GM23338 (cell line): ENCODE measurements around the gene KLKB1. TPM values are rescaled to one million over a fixed set of nuclear protein-coding genes. Genes with fewer than 3 reads are reported as not detected.

Experiments used
- ATAC-seq: fragments of 200-7000 bp; cut with Tn5 transposase; 3 replicates; pipeline ENCODE4 v1.9.1; 2020
- DNase-seq: peaks from one replicate; pipeline ENCODE4 v3.0.0-alpha.2; 2015; ENCODE audit warnings: low spot score
- H2AFZ ChIP-seq: fragments of 200-600 bp; sonication (generic); 2 replicates; pipeline ENCODE4 v1.8.0; 2016; ENCODE audit warnings: antibody characterized with exemption, mild to moderate bottlenecking, moderate library complexity
- H3F3A ChIP-seq: fragments of 200-600 bp; sonication (generic); replicated peaks from 2 replicates; pipeline ENCODE4 v1.8.0; 2017; ENCODE audit warnings: antibody characterized with exemption, mixed run types, low read depth
- H3K27ac ChIP-seq: fragments of 200-600 bp; sonication (generic); 2 replicates; pipeline ENCODE4 v1.6.1; 2016; ENCODE audit warnings: low read depth
- H3K27me3 ChIP-seq: fragments of 200-600 bp; sonication (generic); 2 replicates; pipeline ENCODE4 v1.8.0; 2016; ENCODE audit warnings: mild to moderate bottlenecking, mixed run types, moderate library complexity; ENCODE audit not compliant: insufficient read depth
- H3K36me3 ChIP-seq: fragments of 200-600 bp; sonication (generic); 2 replicates; pipeline ENCODE4 v1.8.0; 2016; ENCODE audit warnings: mild to moderate bottlenecking; ENCODE audit not compliant: insufficient read depth
- H3K4me1 ChIP-seq: fragments of 200-600 bp; sonication (generic); 2 replicates; pipeline ENCODE4 v1.8.0; 2016; ENCODE audit warnings: mild to moderate bottlenecking, moderate library complexity; ENCODE audit not compliant: insufficient read depth
- H3K4me2 ChIP-seq: fragments of 200-600 bp; sonication (generic); 2 replicates; pipeline ENCODE4 v1.7.1; 2017; ENCODE audit warnings: mixed run types
- H3K4me3 ChIP-seq: fragments of 200-600 bp; sonication (generic); 2 replicates; pipeline ENCODE4 v1.6.1; 2016; ENCODE audit warnings: mixed run types
- H3K79me2 ChIP-seq: fragments of 200-600 bp; sonication (generic); replicated peaks from 2 replicates; pipeline ENCODE4 v1.8.0; 2017; ENCODE audit warnings: mild to moderate bottlenecking; ENCODE audit not compliant: insufficient read depth
- H3K9me2 ChIP-seq: fragments of 200-600 bp; sonication (generic); 2 replicates; pipeline ENCODE4 v1.8.0; 2017; ENCODE audit not compliant: insufficient read depth
- H4K20me1 ChIP-seq: fragments of 200-600 bp; sonication (generic); replicated peaks from 2 replicates; pipeline ENCODE4 v1.8.0; 2017; ENCODE audit warnings: mild to moderate bottlenecking; ENCODE audit not compliant: insufficient read depth
- H3K27ac Mint-ChIP-seq: 2 replicates; pipeline ENCODE4 v1.8.0; 2020; ENCODE audit warnings: inconsistent platforms, mild to moderate bottlenecking, moderate library complexity, mixed read lengths
- H3K27me3 Mint-ChIP-seq: 3 replicates; pipeline ENCODE4 v1.8.0; 2022; ENCODE audit warnings: low read depth, mild to moderate bottlenecking, moderate library complexity, mixed read lengths, inconsistent platforms; ENCODE audit not compliant: insufficient read depth, poor library complexity
- H3K36me3 Mint-ChIP-seq: 3 replicates; pipeline ENCODE4 v1.8.0; 2021; ENCODE audit warnings: low read depth, mild to moderate bottlenecking, inconsistent platforms, moderate library complexity, mixed read lengths
- H3K4me1 Mint-ChIP-seq: 3 replicates; pipeline ENCODE4 v1.8.0; 2020; ENCODE audit warnings: mild to moderate bottlenecking, inconsistent platforms, mixed read lengths
- H3K4me3 Mint-ChIP-seq: 3 replicates; pipeline ENCODE4 v1.8.0; 2021; ENCODE audit warnings: moderate library complexity, mild to moderate bottlenecking, inconsistent platforms, mixed read lengths
- H3K9me3 Mint-ChIP-seq: 3 replicates; pipeline ENCODE4 v1.8.0; 2020; ENCODE audit warnings: moderate library complexity, mild to moderate bottlenecking, inconsistent platforms, mixed read lengths
- CREB1 ChIP-seq: fragments of 250-450 bp; sonication (Bioruptor Pico); IDR thresholded peaks from 2 replicates; pipeline ENCODE4 v1.5.0; 2020; ENCODE audit warnings: low read depth, mild to moderate bottlenecking, moderate library complexity
- ZNF114 ChIP-seq: fragments of 250-450 bp; sonication (Bioruptor Pico); IDR thresholded peaks from 2 replicates; pipeline ENCODE4 v1.5.0; 2020; ENCODE audit warnings: mild to moderate bottlenecking, moderate library complexity
- polyA plus RNA-seq: library from polyadenylated mRNA; unstranded; fragments of >200 nt; fragmentation: Nextera tagmentation; extraction: Ambion mirVana; gene quantifications from 2 replicates; pipeline ENCODE4 v1.2.1, GENCODE V29; 2016
- total RNA-seq: library from RNA; depleted of rRNA; stranded (reverse); fragments of >200 nt; shearing (Covaris generic); gene quantifications from 2 replicates; pipeline ENCODE4 v1.2.3, GENCODE V29; 2014
- TF ChIP-seq, protein P1 (sequence below): fragments of 250-450 bp; sonication (Bioruptor Pico); IDR thresholded peaks from 2 replicates; pipeline ENCODE4 v1.5.0; 2020; ENCODE audit warnings: mild to moderate bottlenecking, moderate library complexity
- TF ChIP-seq, protein P2 (sequence below): IDR thresholded peaks from 2 replicates; pipeline ENCODE4 v1.6.1; 2016; ENCODE audit warnings: antibody characterized with exemption
- TF ChIP-seq, protein P3 (sequence below): IDR thresholded peaks from one replicate; pipeline ENCODE4 v1.6.1; 2018; ENCODE audit warnings: antibody characterized with exemption; ENCODE audit not compliant: unreplicated experiment

The KLKB1 gene
- total and polyA plus RNA-seq, 2 experiments from 2014 or later: 8.6 to 10.9 TPM

DNA sequence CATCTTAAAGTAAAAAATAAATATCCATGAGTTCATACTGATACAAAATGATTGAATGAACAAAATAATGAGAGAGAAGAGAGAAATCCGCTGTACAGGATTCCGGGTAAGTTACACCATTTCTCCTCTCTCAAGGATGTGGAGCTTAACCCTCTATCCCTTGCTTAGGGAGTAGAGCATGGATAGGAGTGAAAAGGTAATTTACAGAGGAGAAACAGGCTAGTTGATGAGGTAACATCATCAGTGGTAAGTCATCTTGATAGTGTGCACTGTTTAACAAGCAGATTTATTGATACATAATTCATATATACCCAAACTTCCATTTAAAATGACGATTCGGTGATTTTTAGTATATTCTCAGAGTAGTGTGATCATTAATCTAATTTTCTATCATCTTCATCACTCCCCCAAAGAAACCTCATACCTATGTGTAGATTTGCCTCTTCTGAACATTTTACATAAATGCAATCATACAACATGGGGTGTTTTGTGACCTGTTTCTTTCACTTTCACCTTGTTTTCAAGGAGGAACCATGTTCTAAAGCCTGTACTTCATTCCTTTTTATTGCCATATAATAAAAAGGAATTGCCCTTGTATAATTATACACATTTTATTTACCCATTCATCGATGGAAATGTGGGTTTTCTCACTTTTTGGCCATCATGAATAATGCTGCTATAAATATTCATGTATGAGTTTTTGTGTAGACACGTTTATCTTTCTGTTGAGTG lies 73.5 kb downstream of the KLKB1 start:
- H3K4me2 ChIP-seq: no peak overlapping the region
- H3K4me3 ChIP-seq: no peak overlapping the region
- H3K9me2 ChIP-seq: no peaks in the 10 kb centered on the region
- TF ChIP-seq CREB1 (CRISPR knock-in tag) (no peak), ZNF114 (CRISPR knock-in tag) (no peak)
- TF ChIP-seq, protein P1, sequence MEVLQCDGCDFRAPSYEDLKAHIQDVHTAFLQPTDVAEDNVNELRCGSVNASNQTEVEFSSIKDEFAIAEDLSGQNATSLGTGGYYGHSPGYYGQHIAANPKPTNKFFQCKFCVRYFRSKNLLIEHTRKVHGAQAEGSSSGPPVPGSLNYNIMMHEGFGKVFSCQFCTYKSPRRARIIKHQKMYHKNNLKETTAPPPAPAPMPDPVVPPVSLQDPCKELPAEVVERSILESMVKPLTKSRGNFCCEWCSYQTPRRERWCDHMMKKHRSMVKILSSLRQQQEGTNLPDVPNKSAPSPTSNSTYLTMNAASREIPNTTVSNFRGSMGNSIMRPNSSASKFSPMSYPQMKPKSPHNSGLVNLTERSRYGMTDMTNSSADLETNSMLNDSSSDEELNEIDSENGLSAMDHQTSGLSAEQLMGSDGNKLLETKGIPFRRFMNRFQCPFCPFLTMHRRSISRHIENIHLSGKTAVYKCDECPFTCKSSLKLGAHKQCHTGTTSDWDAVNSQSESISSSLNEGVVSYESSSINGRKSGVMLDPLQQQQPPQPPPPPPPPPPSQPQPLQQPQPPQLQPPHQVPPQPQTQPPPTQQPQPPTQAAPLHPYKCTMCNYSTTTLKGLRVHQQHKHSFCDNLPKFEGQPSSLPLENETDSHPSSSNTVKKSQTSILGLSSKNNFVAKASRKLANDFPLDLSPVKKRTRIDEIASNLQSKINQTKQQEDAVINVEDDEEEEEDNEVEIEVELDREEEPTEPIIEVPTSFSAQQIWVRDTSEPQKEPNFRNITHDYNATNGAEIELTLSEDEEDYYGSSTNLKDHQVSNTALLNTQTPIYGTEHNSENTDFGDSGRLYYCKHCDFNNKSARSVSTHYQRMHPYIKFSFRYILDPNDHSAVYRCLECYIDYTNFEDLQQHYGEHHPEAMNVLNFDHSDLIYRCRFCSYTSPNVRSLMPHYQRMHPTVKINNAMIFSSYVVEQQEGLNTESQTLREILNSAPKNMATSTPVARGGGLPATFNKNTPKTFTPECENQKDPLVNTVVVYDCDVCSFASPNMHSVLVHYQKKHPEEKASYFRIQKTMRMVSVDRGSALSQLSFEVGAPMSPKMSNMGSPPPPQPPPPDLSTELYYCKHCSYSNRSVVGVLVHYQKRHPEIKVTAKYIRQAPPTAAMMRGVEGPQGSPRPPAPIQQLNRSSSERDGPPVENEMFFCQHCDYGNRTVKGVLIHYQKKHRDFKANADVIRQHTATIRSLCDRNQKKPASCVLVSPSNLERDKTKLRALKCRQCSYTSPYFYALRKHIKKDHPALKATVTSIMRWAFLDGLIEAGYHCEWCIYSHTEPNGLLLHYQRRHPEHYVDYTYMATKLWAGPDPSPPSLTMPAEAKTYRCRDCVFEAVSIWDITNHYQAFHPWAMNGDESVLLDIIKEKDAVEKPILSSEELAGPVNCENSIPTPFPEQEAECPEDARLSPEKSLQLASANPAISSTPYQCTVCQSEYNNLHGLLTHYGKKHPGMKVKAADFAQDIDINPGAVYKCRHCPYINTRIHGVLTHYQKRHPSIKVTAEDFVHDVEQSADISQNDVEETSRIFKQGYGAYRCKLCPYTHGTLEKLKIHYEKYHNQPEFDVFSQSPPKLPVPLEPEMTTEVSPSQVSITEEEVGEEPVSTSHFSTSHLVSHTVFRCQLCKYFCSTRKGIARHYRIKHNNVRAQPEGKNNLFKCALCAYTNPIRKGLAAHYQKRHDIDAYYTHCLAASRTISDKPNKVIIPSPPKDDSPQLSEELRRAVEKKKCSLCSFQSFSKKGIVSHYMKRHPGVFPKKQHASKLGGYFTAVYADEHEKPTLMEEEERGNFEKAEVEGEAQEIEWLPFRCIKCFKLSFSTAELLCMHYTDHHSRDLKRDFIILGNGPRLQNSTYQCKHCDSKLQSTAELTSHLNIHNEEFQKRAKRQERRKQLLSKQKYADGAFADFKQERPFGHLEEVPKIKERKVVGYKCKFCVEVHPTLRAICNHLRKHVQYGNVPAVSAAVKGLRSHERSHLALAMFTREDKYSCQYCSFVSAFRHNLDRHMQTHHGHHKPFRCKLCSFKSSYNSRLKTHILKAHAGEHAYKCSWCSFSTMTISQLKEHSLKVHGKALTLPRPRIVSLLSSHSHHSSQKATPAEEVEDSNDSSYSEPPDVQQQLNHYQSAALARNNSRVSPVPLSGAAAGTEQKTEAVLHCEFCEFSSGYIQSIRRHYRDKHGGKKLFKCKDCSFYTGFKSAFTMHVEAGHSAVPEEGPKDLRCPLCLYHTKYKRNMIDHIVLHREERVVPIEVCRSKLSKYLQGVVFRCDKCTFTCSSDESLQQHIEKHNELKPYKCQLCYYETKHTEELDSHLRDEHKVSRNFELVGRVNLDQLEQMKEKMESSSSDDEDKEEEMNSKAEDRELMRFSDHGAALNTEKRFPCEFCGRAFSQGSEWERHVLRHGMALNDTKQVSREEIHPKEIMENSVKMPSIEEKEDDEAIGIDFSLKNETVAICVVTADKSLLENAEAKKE (CRISPR knock-in tag): no peak
- TF ChIP-seq, protein P2, sequence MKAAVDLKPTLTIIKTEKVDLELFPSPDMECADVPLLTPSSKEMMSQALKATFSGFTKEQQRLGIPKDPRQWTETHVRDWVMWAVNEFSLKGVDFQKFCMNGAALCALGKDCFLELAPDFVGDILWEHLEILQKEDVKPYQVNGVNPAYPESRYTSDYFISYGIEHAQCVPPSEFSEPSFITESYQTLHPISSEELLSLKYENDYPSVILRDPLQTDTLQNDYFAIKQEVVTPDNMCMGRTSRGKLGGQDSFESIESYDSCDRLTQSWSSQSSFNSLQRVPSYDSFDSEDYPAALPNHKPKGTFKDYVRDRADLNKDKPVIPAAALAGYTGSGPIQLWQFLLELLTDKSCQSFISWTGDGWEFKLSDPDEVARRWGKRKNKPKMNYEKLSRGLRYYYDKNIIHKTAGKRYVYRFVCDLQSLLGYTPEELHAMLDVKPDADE: no peak
- TF ChIP-seq, protein P3, sequence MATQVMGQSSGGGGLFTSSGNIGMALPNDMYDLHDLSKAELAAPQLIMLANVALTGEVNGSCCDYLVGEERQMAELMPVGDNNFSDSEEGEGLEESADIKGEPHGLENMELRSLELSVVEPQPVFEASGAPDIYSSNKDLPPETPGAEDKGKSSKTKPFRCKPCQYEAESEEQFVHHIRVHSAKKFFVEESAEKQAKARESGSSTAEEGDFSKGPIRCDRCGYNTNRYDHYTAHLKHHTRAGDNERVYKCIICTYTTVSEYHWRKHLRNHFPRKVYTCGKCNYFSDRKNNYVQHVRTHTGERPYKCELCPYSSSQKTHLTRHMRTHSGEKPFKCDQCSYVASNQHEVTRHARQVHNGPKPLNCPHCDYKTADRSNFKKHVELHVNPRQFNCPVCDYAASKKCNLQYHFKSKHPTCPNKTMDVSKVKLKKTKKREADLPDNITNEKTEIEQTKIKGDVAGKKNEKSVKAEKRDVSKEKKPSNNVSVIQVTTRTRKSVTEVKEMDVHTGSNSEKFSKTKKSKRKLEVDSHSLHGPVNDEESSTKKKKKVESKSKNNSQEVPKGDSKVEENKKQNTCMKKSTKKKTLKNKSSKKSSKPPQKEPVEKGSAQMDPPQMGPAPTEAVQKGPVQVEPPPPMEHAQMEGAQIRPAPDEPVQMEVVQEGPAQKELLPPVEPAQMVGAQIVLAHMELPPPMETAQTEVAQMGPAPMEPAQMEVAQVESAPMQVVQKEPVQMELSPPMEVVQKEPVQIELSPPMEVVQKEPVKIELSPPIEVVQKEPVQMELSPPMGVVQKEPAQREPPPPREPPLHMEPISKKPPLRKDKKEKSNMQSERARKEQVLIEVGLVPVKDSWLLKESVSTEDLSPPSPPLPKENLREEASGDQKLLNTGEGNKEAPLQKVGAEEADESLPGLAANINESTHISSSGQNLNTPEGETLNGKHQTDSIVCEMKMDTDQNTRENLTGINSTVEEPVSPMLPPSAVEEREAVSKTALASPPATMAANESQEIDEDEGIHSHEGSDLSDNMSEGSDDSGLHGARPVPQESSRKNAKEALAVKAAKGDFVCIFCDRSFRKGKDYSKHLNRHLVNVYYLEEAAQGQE: no peak
- peaks cover 9% of the 10 kb centered on the region; the same call in 1 of the 2 replicates for H3K4me1 ChIP-seq
- DNase-seq (no peak), ATAC-seq (no peak)
- H4K20me1 ChIP-seq: no peaks in the 10 kb centered on the region
- H3K79me2 ChIP-seq: no peaks in the 10 kb centered on the region
- H3K27ac ChIP-seq: no peak overlapping the region
- H3K36me3 ChIP-seq: no peaks in the 10 kb centered on the region
- H3F3A ChIP-seq: no peaks in the 10 kb centered on the region; the same call in none of the 2 replicates
- Mint-ChIP-seq H3K4me1 (peaks cover 13% of the 10 kb centered on the region), H3K36me3 (no peaks in the 10 kb centered on the region), H3K9me3 (no peaks in the 10 kb centered on the region), H3K27me3 (peaks cover 2% of the 10 kb centered on the region), H3K4me3 (no peak overlapping the region), H3K27ac (no peak overlapping the region)
- H2AFZ ChIP-seq: no peak overlapping the region
- peaks cover 8% of the 10 kb centered on the region; the same call in 1 of the 2 replicates for H3K27me3 ChIP-seq
